ENCODE results near the gene C2CD2.

Gene C2CD2

DNA sequence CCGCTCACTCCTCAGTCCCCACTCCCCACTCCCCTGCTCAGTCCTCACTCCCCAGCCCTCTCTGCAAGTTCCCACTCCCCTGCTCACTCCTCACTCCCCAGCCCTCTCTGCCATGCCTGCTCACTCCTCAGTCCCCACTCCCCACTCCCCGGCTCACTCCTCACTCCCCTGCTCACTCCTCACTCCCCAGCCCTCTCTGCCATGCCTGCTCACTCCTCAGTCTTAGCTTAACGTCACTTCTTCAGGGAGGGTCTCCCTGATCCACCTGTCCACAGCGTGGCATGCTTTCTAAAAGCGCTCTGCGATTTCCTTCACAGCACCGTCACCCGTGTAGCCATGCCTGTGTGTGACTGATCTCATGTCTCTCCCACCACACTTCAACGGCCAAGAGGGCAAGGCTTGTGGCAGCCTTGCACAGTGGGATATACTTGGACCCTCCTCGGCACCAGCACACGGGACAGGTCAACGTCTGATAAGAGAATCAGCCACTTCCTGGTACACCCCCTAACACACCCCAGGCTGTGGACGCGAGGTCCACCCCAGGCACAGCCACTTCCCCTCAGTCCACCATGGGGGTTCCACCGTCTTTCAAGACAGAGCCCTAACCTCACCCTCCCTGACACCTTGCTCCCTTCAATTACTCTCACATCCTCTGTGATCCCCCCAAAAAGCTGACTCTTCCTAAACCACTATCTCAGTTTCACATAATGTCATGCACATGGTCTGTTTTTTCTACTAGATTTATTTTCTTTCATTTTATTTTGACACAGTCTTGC lies 88.6 kb downstream of the C2CD2 start:
- no peak for DNase-seq (ENCODE audit: low read depth)

DNA sequence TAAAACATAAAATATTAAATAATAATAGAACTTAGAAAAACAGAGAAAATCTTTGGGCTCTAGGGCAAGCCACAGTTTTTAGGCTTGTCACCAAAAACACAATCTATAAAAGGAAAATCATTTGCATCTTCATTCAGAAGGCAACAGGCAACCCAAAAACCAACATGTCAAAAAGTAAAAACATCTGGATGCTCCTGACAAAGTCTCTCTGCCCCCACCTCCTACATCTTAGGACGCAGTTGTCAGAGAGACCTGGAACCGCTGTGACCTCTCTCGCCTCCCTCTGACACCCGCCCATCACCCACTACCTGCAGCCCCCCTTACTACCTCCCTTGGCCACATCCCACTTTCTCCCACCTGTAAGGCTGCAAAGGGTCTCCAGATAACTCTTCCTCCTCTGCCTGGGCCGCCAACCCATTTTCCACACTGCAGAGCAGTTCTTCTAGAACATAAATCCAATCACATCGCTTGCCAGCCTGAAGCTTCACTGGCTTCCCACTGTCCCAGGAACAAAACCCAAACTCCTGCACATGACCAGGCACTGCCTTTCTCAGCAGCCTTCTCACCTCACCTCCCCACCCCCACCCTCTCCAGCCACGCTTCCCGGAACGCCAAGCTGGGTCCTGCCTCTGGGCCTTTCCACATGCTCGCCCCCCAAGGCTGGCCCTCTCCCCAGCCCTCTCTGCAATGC lies 89.4 kb downstream of the C2CD2 start:
- DNase-seq (ENCODE audit: low read depth): no peak

DNA sequence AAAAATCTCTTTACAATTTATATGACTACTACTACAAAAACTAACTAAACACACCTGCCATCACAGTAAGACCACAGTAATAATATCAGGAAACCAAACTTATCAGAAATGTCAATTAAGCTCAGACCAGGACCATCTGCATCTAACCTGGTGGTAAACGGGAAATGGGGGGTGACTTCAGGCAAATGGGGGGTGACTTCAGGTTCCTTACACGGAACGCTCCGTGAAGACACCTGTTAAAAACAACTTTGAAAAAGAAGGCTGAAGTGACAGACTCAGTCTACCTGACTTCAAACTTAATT lies 90.4 kb downstream of the C2CD2 start:
- DNase-seq (ENCODE audit: low read depth): no peak

DNA sequence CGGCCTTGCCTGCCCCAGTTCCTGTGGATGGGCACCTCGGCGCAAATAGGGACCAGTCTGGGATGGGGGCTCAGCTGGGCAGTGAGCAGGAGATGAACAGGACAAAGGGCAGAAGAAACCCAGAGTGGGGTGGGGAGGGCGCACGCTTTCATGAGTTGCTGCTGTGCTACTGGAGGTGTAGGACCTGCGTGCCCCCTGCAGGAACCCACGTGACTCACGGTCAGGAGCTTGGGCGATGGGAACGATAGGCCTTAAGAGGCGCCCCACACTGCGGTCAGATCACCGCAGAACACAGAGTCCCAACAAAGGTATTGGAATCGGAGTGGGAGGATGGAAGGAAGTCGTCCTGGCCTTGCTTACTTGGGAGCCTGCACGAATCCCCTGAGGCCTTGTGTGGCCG lies 91.8 kb downstream of the C2CD2 start:
- DNase-seq (ENCODE audit: low read depth): no peak

DNA sequence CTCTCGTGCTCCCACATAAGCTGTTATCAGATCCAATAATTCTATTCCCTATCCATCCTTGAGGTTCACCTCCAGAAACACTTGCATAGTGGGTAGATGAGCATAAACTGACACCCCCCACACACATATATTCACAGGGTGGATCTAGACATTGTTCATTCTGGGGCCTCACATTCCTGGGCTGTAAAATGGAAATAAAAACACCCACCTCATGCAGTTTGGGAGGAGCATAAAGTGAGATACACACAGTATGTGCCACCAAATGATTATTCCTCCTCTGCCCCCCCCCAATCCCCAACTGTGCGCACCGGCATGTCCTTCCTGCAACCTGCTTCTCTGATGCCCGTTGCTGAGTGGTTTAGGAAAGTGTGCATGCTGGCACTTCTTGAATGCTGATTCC lies 92.6 kb downstream of the C2CD2 start:
- DNase-seq (ENCODE audit: low read depth): no peak

DNA sequence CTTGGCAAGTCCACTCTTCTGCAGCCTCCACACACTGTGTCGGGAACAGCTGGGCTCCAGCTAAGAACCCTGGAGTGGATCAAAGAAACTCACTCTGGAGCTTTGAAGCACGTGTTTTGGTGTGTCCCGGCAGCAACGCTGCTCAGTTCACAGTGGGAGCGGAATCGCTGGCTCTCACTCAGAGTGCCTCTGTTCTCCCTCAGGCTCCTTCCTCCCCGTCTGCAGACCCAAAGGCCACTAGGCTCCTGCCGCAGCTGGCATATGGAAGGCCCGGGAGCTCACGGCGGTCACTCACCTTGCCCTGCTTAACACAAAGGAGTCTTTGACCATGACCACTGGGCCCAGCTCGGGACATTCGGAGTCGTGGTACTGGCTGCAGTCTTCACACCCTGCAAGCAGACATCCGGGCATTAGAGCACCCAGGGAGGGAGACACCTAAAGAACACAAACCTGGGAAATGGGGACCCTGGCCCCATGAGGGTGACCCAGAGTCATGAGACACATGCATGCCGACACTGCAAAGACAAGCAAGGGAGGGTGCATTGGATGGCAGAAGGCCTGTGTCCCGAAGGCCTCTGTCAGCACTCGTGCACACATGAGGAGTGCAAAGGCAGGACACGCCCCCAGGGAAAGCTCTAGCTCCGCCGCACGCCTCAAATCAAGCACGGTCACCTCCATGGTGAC lies 94.4 kb downstream of the C2CD2 start:
- no peak for DNase-seq (ENCODE audit: low read depth)

DNA sequence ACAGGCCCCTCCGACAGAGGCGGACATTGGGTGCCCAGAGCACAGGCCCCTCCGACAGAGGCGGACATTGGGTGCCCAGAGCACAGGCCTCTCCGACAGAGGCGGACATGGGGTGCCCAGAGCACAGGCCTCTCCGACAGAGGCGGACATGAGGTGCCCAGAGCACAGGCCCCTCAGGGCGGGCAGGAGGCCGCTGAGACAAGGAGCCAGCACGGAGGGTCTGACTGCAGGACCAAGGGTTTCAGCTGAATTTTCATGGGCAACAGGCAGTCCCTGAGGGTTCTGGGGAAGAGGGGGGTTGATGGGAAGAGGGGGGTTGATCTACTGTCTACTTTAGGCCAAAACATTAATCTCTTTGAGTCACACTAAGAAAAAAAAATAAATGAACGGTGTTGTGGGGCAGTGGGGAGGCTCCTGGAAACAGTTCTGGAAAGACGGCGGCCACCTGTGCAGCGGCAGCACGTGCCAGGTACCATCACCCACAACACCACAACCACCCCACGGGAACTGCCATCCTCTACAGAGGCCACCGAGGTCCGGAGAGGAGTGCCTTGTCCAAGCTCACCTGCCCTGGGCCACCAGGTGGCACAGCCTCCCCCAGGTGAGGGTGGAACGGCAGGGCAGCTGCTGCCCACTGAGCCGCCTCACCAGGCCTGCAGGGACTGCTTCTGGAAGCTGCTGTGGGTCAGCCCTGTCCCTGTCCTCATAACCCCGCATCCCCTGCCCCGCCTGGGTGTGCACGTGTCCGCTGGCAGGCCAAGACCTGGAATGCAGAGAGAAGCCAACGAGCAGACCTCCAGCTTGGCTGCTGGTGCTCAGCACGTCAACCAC lies 95.1 kb downstream of the C2CD2 start:
- no peak for DNase-seq (ENCODE audit: low read depth)

DNA sequence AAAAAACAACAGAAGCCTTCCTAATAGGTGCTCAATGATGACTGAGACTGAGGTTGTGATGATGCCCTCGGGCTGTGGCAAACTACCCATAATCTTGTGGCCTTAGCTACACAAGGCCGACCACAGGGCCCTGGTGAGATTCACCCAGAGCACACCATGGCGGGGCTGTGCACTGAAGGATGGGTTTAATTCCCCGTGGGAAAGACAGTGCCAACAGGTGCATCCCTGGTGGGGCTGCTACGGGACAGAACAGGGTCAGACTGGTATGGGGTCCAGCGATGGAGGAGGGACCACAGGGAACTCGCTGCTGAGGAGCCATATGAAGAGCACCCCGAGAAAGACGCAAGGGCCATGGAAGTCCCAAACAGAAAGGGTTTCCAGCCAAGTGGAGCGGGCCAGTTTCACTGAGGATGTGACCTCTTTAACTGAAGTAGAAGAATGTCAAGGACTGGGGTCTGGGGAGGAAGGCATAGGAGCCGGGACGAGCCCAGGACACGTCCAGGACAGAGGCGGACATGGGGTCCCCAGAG lies 96.0 kb downstream of the C2CD2 start:
- no peak for DNase-seq (ENCODE audit: low read depth)

DNA sequence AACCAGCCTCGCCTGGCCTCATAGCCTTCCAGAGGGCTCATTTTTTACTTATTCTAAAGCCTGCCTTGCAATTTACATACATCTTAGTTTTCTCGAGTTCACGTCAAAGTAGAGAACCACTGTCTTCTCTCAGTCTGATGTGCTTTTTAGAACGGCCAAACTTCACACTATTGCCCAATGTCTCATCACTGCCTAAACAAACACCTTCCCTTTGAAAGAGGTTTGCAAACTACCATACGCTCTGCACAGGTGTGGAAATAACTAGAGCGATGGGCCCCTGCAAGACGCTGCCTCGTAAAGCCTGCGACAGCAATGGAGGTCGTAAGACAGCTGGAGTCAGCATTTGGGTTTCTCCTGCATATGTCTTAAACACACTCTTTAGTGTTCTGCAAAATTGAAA lies 97.2 kb downstream of the C2CD2 start:
- DNase-seq (ENCODE audit: low read depth): no peak

DNA sequence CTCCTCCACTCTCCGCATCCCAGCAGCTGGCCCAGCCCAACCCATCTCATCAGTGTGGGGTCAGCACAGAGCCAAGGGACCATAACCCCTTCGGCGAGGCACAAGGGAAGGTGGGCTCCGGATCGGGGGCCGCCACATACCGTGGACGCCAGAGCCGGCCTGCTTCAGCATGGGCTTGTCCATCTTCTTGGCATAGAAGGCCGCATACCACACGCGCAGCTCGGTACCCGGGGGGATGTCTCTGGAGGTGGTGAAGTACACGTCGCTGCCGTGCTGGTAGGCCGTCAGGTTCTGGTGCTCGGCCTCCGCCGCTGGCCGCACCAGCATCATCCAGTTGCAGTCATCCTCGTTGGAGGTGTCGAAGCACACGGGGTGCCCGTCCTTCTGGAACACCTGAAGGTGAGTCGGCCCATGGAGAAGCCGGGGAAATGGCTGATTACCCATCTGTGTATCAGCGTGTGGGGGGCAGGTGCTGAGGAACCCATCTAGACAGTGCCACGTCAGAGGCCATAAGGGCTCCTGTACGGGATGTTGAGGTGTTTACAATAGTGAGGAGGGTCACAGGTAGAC lies 99.3 kb downstream of the C2CD2 start:
- no peak for DNase-seq (ENCODE audit: low read depth)

DNA sequence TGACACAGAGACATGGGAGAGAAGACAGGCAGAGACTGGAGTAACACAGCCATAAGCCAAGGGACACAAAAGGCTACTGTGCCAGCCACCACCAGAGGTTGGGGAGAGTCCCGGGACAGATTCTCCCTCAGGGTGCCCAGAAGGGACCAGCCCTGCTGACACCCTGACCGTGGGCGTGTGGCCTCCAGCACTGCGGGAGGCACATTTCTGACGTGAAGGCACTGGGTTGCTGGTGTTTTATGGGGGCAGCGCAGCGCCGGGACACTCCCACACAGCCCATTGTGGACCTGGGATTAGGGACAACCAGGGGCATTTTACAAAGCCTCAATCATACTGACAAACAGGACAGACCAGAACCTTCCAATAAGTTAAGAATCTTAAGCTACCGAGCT lies 100.9 kb downstream of the C2CD2 start:
- DNase-seq (ENCODE audit: low read depth): no peak

DNA sequence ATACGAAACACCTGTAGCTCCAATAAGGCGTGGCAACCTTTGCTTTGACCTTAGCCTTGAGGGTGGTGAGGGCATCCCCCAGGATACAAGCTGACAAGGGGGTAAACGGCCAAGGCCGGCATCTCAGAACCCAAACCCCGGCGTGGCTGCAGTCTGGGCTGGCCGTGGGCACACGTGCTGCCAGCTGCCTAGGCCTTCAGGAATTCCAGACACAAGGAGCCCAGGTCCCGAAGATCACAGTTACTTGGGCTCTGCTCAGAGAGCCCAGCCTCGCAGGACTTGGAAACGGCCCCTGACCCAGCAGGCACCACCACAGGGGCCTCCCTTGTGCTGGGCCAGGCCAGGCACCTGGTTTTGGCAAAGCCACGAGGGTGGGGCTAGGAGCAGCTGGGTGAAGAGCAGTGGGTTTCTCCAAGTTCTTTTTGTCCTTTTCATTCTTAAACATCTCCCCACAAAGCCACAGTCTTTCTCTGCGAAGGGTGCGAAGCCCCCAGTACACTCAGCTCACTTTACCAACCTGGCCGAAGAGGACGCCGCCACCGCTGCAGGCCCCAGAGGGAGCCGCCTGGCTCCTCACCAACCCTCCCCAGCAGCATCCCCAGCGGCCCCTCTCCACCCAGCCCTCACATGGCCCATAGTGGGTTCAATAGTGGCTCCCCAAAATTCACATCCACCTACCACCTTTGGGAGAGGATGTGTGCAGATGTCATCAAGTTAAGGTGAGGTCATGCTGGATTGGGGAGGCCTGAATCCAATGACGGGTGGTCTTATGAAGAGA lies 101.5 kb downstream of the C2CD2 start:
- DNase-seq (ENCODE audit: low read depth): no peak

DNA sequence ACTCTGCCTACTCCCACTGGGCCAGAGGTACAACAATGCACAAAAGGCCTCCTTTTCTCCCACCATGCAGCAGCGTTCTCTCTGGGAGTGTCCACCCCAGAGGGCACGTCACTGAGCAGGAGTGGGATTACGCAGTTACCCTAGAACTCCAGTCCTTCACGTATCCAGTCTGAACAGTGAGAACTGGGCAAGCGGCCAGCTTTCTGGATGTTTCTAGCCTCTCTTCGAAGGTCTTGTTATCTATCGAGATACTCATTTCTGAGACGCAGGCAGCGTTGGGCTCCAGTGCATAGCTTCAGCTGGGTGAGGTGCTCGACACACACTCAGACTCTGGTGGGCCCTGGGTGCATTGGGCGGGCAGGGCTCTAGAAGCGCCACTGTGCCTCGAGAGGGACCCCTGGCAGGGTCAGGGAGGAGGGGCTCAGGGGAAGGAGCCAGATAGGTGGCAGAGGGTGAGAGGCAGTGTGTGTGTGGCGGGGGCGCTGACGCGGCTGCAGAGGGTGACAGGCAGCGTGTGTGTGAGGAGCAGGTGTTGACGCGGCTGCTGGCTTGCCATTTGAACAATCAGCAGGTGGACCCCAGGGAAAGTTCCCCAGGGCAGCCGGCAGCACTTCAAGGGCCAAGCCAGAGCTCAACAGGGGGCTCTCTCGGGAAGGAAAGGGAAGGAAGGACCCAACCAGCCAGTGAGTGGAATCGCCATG lies 102.6 kb downstream of the C2CD2 start:
- no peak for DNase-seq (ENCODE audit: low read depth)

DNA sequence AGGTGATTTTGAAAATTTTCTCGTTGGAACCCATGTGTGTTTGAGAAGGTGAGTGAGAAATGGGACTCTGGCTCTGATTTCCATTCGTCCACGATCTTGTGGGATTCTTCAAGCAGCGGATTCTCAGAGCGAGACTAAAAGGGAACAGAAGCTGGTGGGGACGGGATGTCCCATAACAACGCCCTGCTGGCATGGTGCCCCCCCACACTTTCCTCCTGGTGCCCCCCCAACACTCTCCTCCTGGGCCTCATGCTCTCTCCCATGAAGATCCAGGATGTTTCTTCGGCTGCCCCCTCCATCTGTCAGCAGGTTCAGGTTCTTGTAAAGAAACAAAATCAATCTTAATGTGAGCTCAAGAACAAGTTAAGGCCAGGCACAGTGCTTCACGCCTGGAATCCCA lies 103.7 kb downstream of the C2CD2 start:
- no peak for DNase-seq (ENCODE audit: low read depth)

DNA sequence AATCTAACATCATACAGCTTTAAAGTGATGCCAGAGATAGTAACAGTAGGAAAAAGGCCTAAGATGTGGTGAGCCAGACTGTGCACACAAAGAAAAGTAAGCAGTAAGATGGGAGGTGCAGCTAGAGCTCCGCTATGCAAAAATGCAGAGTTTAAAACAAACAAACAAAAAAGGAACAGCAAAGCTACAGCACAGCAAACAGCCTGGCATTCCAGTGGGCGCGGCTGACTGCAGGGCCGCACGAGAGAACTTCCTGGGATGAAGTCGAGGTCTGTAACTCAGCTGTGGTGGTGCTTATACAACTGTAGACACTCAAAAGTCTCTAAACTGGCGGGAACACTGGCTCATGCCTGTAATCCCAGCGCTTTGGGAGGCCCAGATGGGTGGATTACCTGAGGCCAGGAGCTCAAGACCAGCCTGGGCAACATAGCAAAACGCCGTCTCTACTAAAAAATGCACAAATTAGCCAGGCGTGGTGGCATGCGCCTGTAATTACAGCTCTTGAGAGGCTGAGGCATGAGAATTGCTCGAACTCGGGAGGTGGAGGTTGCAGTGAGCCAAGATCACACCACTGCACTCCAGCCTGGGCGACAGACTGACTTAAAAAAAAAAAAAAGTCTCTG lies 104.7 kb downstream of the C2CD2 start:
- DNase-seq (ENCODE audit: low read depth): no peak

DNA sequence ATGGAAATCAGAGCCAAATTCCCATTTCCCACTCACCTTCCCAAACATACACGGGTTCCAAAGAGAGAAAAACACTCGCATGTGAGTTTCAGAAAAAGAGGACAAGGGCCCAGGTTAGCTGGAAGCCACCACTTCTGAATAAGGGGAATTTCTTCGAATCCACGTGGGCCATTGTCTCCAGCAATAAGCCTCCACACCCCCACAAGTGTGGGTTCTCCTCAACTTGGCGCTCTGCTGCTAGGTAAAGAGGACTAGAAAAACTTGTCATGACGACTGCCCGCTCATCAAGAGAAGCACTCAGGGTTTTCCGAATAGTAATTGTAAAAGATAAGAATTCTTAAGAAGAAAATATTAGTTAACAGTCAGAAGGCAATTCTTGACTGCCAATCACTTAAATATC lies 105.3 kb downstream of the C2CD2 start:
- DNase-seq (ENCODE audit: low read depth): no peak

DNA sequence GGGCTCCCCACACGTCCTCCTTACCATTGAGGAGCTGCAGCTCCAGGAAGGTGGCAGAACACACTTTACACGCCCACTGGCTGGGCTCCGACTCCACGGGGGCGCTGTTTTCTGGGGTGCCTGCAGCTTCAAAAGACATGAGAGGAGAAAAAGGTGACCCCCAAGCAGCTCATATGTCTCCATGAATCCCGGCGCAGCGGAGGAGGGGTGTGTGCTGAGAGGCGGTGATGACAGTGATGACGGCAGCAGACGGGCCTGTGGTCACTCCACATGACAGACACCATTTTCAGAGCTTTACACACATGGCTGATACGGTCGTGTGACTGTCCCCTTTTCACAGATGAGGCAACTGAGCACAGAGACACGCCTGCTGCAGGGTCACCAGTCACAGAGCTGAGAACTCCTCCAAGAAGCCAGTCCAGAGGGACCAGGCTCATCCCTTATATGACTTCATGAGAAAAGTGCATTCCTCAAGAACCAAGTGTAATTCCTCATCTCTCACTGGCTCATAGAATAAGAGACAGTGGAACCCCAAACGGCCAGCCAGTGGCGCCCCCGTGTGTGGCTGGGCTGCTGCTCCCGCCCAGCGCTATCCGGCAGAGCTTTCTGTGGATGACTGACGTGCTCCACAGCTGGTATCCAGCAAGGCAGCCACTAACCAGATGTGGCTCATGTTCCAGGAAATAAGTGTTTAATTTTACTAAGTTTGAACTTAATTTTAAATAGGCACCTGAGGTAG lies 106.6 kb downstream of the C2CD2 start:
- DNase-seq (ENCODE audit: low read depth): no peak

DNA sequence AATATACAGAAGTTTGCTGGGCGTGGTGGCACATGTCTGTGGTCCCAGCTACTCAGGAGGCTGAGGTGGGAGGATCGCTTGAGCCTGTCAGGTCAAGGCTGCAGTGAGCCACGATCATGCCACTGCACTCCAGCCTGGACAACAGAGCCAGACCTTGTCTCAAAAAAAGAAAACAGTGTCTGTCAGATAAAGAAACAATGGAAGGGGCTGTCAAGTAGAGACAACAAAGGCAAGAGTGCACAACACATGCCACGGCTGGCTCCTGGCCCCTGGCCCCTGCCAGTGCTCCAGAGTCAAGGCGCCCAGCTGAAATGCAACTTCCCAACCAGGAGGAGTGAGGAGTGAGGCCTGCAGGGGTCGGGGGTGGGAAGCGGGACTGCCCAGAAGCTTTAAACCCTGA lies 107.3 kb downstream of the C2CD2 start:
- DNase-seq (ENCODE audit: low read depth): no peak

DNA sequence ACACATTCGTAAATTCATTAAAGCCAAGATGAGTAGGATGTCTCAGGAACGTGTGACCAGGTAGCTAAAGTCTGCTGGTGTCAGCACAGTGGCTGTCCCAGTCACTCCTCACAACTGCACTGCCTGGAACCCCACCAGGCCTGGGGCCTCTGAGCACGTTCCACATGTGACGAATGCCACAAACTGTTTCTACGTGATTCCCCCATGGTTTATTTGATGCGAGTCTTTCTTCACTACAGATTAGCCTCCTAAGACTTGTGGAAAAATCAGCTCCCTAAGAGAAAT lies 107.8 kb downstream of the C2CD2 start:
- DNase-seq (ENCODE audit: low read depth): no peak

All from stromal cell of bone marrow (primary cell).